CD4-positive, alpha-beta T cell treated with Interferon alpha-2 for 1 hour (primary cell): Measurements from ENCODE around the gene WAS.
A peak's percentile ranks its signal among the peaks of the same experiment; 100 is the strongest.
"Not testable (repeated sequence)": the region's sequence is repeated elsewhere in the genome, so short reads cannot be mapped to it uniquely, and the experiment has no call there.

Experiments
- DNase-seq, 2 donors: peaks; one replicate each; pipeline ENCODE4 v3.0.0-alpha.2; 2020 to 2022

WAS gene

GRCh38 chrX:48688531-48689150 is 5.0 kb downstream of the WAS start:
- no peak for DNase-seq

- no peak for DNase-seq
Observed at GRCh38 chrX:48689208-48689920, 5.8 kb downstream of the WAS start.

- DNase-seq, result not testable (repeated sequence)
Observed at GRCh38 chrX:48691746-48692145, 8.1 kb downstream of the WAS start.

- no peak for DNase-seq
Observed at GRCh38 chrX:48694776-48695533, 11.4 kb downstream of the WAS start.

GRCh38 chrX:48695534-48695896 is 11.9 kb downstream of the WAS start:
- DNase-seq, result no peak

- DNase-seq, result no peak
Observed at GRCh38 chrX:48695925-48696300, 12.3 kb downstream of the WAS start.

GRCh38 chrX:48696301-48696908 is 12.8 kb downstream of the WAS start, which contains the start of gene SUV39H1:
Gene SUV39H1, plus strand, starts transcription at chrX:48696734. Its CDS starts 51 bp downstream, at chrX:48696785.
- peak; percentile 89 to 91 for DNase-seq

- peak in 1 of 2 donors; percentile 45 for DNase-seq
Observed at GRCh38 chrX:48696909-48697727, 13.5 kb downstream of the WAS start.

GRCh38 chrX:48698306-48698705 is 14.7 kb downstream of the WAS start:
- DNase-seq, result no peak

GRCh38 chrX:48700246-48700645 is 16.6 kb downstream of the WAS start:
- DNase-seq, result no peak

GRCh38 chrX:48700951-48701653 is 17.5 kb downstream of the WAS start:
- no peak for DNase-seq

GRCh38 chrX:48702032-48702431 is 18.4 kb downstream of the WAS start:
- no peak for DNase-seq

- no peak for DNase-seq
Observed at GRCh38 chrX:48702716-48703115, 19.1 kb downstream of the WAS start.

- no peak for DNase-seq
Observed at GRCh38 chrX:48703228-48703627, 19.6 kb downstream of the WAS start.

- no peak for DNase-seq
Observed at GRCh38 chrX:48703642-48704481, 20.3 kb downstream of the WAS start.

- DNase-seq, result no peak
Observed at GRCh38 chrX:48705871-48706270, 22.3 kb downstream of the WAS start.

- no peak for DNase-seq
Observed at GRCh38 chrX:48709522-48710112, 26.0 kb downstream of the WAS start.

- no peak for DNase-seq
Observed at GRCh38 chrX:48711162-48711928, 27.7 kb downstream of the WAS start.

- DNase-seq, result no peak
Observed at GRCh38 chrX:48711929-48712505, 28.4 kb downstream of the WAS start.
